ENCODE results near the gene STRN. TPM values are rescaled to one million over a fixed set of nuclear protein-coding genes. Genes with fewer than 3 reads are reported as not detected.
A peak's percentile ranks its signal among the peaks of the same experiment; 100 is the strongest.

STRN gene
- polyA plus RNA-seq, 3 donors from 2014 or later: 9.1 to 20.6 (median 11.0) TPM

GRCh38 chr2:36871068-36871707, 95.1 kb downstream of the STRN start:
- Mint-ChIP-seq H3K9me3 (no peaks in the 10 kb centered on the region), H3K27ac (peak overlapping the region in 1 of 6 donors; percentile 21), H3K4me1 (peaks cover 0 to 13% of the 10 kb centered on the region in 2 donors), H3K27me3 (ENCODE audit: low read depth in 3 of 3) (peaks cover 0 to 6% (median 2%) of the 10 kb centered on the region in 3 donors), H3K4me3 (no peak overlapping the region), H3K36me3 (peaks cover 42 to 66% (median 63%) of the 10 kb centered on the region in 3 donors)
- DNase-seq: no peak

DNA sequence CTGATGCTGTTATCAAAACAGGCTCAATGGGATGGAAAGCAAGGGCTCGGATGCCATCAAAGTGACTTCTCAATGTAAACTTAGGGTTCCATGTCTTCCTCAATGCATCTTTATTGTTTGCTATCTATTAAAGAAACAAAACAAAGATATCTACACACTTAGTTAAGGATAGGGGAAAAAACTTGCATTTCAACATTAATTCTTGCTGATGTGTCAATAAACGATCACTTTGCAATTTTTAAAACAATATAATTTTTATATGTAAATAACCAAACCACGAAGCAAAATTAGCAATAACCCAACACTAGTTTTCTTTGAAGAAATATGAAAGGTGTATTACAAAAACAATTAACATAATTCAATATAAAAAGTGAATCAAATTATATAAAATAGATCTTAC, 96.7 kb downstream of the STRN start:
- Mint-ChIP-seq H3K4me3 (no peak overlapping the region), H3K36me3 (peaks cover 41 to 65% (median 60%) of the 10 kb centered on the region in 3 donors), H3K27me3 (ENCODE audit: low read depth in 3 of 3) (peaks cover 0 to 3% (median 2%) of the 10 kb centered on the region in 3 donors), H3K4me1 (peaks cover 0 to 13% of the 10 kb centered on the region in 2 donors), H3K27ac (no peak overlapping the region), H3K9me3 (no peaks in the 10 kb centered on the region)
- no peak for DNase-seq

- Mint-ChIP-seq H3K4me3 (no peak overlapping the region), H3K4me1 (peaks cover 3 to 6% of the 10 kb centered on the region in 2 donors), H3K27ac (peak overlapping the region in 1 of 6 donors; percentile 60), H3K27me3 (ENCODE audit: low read depth in 3 of 3) (peaks cover 0 to 2% (median 0%) of the 10 kb centered on the region in 3 donors), H3K36me3 (peaks cover 36 to 60% (median 56%) of the 10 kb centered on the region in 3 donors), H3K9me3 (no peaks in the 10 kb centered on the region)
- DNase-seq: no peak
These were observed 104.4 kb downstream of the STRN start for GRCh38 chr2:36861896-36862295.

- Mint-ChIP-seq H3K27ac (peak overlapping the region; percentile 12 to 82 (median 66)), H3K27me3 (ENCODE audit: low read depth in 3 of 3) (peaks cover 0 to 2% (median 0%) of the 10 kb centered on the region in 3 donors), H3K4me3 (no peak overlapping the region), H3K36me3 (peaks cover 21 to 49% (median 45%) of the 10 kb centered on the region in 3 donors), H3K9me3 (no peaks in the 10 kb centered on the region), H3K4me1 (peaks cover 3 to 6% of the 10 kb centered on the region in 2 donors)
- DNase-seq: no peak
These were observed 107.0 kb downstream of the STRN start for GRCh38 chr2:36859366-36859792.

- H3K36me3 Mint-ChIP-seq: peaks cover 25 to 48% (median 45%) of the 10 kb centered on the region in 3 donors
- DNase-seq: no peak
- no peak overlapping the region for H3K4me3 Mint-ChIP-seq
- H3K4me1 Mint-ChIP-seq: peaks cover 3 to 6% of the 10 kb centered on the region in 2 donors
- H3K27ac Mint-ChIP-seq: peak overlapping the region; percentile 12 to 82 (median 66)
- H3K27me3 Mint-ChIP-seq (ENCODE audit: low read depth in 3 of 3): peaks cover 0 to 1% (median 0%) of the 10 kb centered on the region in 3 donors
- no peaks in the 10 kb centered on the region for H3K9me3 Mint-ChIP-seq
These were observed 107.6 kb downstream of the STRN start for GRCh38 chr2:36858551-36859365.

DNA sequence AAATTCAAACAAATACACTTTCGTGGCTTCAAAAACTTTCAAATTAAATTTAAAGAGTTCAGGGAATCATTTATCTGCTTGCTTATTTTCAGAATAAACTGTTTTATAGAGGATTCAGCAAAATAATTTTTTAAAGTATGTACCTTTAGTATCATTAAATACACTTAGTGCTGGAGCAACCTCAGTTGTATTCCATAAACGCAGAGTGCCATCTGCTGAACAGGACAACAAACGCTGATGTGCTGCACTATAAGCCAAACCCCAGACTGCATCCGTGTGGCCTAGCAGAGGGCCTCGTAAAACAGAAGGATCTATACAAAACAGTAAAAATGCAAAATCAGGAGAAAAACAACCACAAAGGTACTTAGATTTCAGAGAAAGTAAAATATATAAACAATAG, 108.6 kb downstream of the STRN start:
- peaks cover 22 to 40% (median 34%) of the 10 kb centered on the region in 3 donors for H3K36me3 Mint-ChIP-seq
- H3K27me3 Mint-ChIP-seq (ENCODE audit: low read depth in 3 of 3): no peaks in the 10 kb centered on the region
- peaks cover 3 to 6% of the 10 kb centered on the region in 2 donors for H3K4me1 Mint-ChIP-seq
- DNase-seq: no peak
- no peaks in the 10 kb centered on the region for H3K9me3 Mint-ChIP-seq
- no peak overlapping the region for H3K4me3 Mint-ChIP-seq
- H3K27ac Mint-ChIP-seq: peak overlapping the region in 1 of 6 donors; percentile 58

- Mint-ChIP-seq H3K27me3 (ENCODE audit: low read depth in 3 of 3) (no peaks in the 10 kb centered on the region), H3K9me3 (no peaks in the 10 kb centered on the region), H3K27ac (peak overlapping the region in 2 of 6 donors; percentile 49 to 61), H3K4me1 (peaks cover 3 to 6% of the 10 kb centered on the region in 2 donors), H3K4me3 (no peak overlapping the region), H3K36me3 (peaks cover 24 to 43% (median 42%) of the 10 kb centered on the region in 3 donors)
- no peak for DNase-seq
These were observed 110.9 kb downstream of the STRN start for GRCh38 chr2:36855429-36855828.

GRCh38 chr2:36854241-36854640, 112.1 kb downstream of the STRN start:
- H3K36me3 Mint-ChIP-seq: peaks cover 28 to 47% (median 45%) of the 10 kb centered on the region in 3 donors
- no peak for DNase-seq
- H3K27ac Mint-ChIP-seq: peak overlapping the region in 3 of 6 donors; percentile 13 to 26 (median 22)
- H3K9me3 Mint-ChIP-seq: no peaks in the 10 kb centered on the region
- H3K27me3 Mint-ChIP-seq (ENCODE audit: low read depth in 3 of 3): no peaks in the 10 kb centered on the region
- no peak overlapping the region for H3K4me3 Mint-ChIP-seq
- H3K4me1 Mint-ChIP-seq: peaks cover 3 to 6% of the 10 kb centered on the region in 2 donors

- Mint-ChIP-seq H3K9me3 (no peaks in the 10 kb centered on the region), H3K27me3 (ENCODE audit: low read depth in 3 of 3) (no peaks in the 10 kb centered on the region), H3K36me3 (peaks cover 39 to 60% (median 56%) of the 10 kb centered on the region in 3 donors), H3K4me3 (no peak overlapping the region), H3K27ac (no peak overlapping the region), H3K4me1 (peaks cover 0 to 1% of the 10 kb centered on the region in 2 donors)
- DNase-seq: no peak
These were observed 117.1 kb downstream of the STRN start for GRCh38 chr2:36849265-36849664.

- H3K4me1 Mint-ChIP-seq: peaks cover 5 to 9% of the 10 kb centered on the region in 2 donors
- no peaks in the 10 kb centered on the region for H3K9me3 Mint-ChIP-seq
- DNase-seq: no peak
- no peaks in the 10 kb centered on the region for H3K27me3 Mint-ChIP-seq (ENCODE audit: low read depth in 3 of 3)
- no peak overlapping the region for H3K4me3 Mint-ChIP-seq
- peak overlapping the region in 4 of 6 donors; percentile 13 to 60 (median 42) for H3K27ac Mint-ChIP-seq
- H3K36me3 Mint-ChIP-seq: peaks cover 11 to 37% (median 27%) of the 10 kb centered on the region in 3 donors
These were observed 122.5 kb downstream of the STRN start for GRCh38 chr2:36843838-36844237.

GRCh38 chr2:36839976-36840617, 126.2 kb downstream of the STRN start:
- peaks cover 0 to 17% (median 7%) of the 10 kb centered on the region in 3 donors for H3K36me3 Mint-ChIP-seq
- peak overlapping the region in 3 of 6 donors; percentile 40 to 56 (median 55) for H3K27ac Mint-ChIP-seq
- no peak overlapping the region for H3K4me3 Mint-ChIP-seq
- peaks cover 0 to 4% (median 2%) of the 10 kb centered on the region in 3 donors for H3K27me3 Mint-ChIP-seq (ENCODE audit: low read depth in 3 of 3)
- no peaks in the 10 kb centered on the region for H3K9me3 Mint-ChIP-seq
- H3K4me1 Mint-ChIP-seq: peaks cover 9 to 17% of the 10 kb centered on the region in 2 donors
- DNase-seq: no peak

DNA sequence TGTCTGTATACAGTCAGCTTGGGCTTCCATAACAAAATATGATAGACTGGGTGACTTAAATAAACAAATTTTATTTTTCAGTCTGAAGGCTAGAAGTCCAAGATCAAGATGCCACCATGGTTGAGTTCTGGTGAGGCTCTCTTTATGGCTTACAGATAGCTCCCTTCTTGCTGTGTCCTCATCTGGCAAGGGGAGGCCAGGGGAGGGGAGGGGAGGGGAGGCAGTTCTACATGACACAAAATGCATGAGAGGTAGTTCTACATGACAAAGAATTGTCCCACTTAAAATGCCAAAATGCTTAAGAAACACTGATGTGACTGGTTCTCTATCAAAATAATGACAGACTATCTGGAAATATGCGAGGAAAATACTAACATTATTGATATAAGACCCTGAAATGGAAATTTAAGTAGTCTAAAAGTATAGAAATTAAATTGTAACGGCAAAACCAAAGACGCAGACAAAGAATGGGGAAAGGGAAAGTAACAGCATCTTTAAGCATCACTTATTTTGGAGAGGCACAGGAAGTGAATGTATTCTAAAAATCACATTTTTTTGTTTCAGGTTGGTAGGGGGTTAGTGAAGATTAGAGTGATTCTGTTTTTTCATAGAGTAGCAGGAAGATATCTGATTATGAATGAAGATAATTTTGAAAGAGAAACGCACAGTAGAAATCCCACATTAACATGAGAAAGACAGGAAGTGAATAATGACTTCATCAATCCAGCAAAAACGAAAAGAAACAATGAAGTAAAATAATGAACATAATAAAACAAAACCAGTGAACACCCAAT, 131.4 kb downstream of the STRN start:
- no peaks in the 10 kb centered on the region for H3K9me3 Mint-ChIP-seq
- H3K27me3 Mint-ChIP-seq (ENCODE audit: low read depth in 3 of 3): peaks cover 4 to 9% (median 5%) of the 10 kb centered on the region in 3 donors
- H3K4me1 Mint-ChIP-seq: peaks cover 15 to 25% of the 10 kb centered on the region in 2 donors
- peak overlapping the region; percentile 31 to 84 (median 70) for H3K27ac Mint-ChIP-seq
- DNase-seq: peak; percentile 53 to 67 (median 60)
- peak overlapping the region; percentile 5 to 73 (median 36) for H3K4me3 Mint-ChIP-seq
- H3K36me3 Mint-ChIP-seq: peaks cover 0 to 4% (median 0%) of the 10 kb centered on the region in 3 donors

- H3K36me3 Mint-ChIP-seq: peaks cover 0 to 4% (median 0%) of the 10 kb centered on the region in 3 donors
- DNase-seq: no peak
- H3K4me1 Mint-ChIP-seq: peaks cover 15 to 25% of the 10 kb centered on the region in 2 donors
- no peaks in the 10 kb centered on the region for H3K9me3 Mint-ChIP-seq
- peak overlapping the region; percentile 7 to 84 (median 70) for H3K27ac Mint-ChIP-seq
- peak overlapping the region in 2 of 5 donors; percentile 24 to 29 for H3K4me3 Mint-ChIP-seq
- H3K27me3 Mint-ChIP-seq (ENCODE audit: low read depth in 3 of 3): peaks cover 4 to 9% (median 5%) of the 10 kb centered on the region in 3 donors
These were observed 132.1 kb downstream of the STRN start for GRCh38 chr2:36834203-36834602.
